NT2/D1 (cell line): ENCODE results near the gene ROR2.

Experiments
- YY1 ChIP-seq: IDR thresholded peaks from 2 replicates; pipeline ENCODE4 v1.6.1; 2011; ENCODE audit not compliant: insufficient read length, insufficient read depth
- ZNF274 ChIP-seq: IDR thresholded peaks from 2 replicates; pipeline ENCODE4 v1.6.1; 2011; ENCODE audit warnings: mild to moderate bottlenecking, low read depth, low read length

DNA sequence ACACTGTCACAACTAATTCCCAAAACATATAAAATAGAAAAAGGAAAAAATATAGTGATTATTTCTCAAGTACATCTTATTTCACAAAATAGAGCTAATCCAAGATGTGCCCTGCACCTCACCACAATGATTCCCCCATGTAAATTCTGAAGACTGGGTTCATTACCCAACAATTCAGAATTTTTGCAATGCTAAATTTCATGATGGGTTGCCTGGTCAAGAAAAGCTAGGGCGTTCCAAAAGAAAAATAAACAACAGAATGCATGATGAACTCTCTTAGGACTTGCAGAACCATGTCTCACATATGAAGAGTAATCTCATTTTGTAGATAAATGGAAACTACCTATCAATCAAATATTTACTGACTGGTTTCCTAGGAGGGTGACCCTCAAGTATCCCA is 266.8 kb downstream of the ROR2 start:
- TF ChIP-seq ZNF274 (no peak), YY1 (no peak)
